GM23338 (cell line): ENCODE measurements around the gene LRRC26. TPM values are rescaled to one million over a fixed set of nuclear protein-coding genes. Genes with fewer than 3 reads are reported as not detected.

Source experiments
- ATAC-seq: fragments of 200-7000 bp; cut with Tn5 transposase; 3 replicates; pipeline ENCODE4 v1.9.1; 2020
- DNase-seq: peaks from one replicate; pipeline ENCODE4 v3.0.0-alpha.2; 2015; ENCODE audit warnings: low spot score
- H2AFZ ChIP-seq: fragments of 200-600 bp; sonication (generic); 2 replicates; pipeline ENCODE4 v1.8.0; 2016; ENCODE audit warnings: antibody characterized with exemption, mild to moderate bottlenecking, moderate library complexity
- H3F3A ChIP-seq: fragments of 200-600 bp; sonication (generic); replicated peaks from 2 replicates; pipeline ENCODE4 v1.8.0; 2017; ENCODE audit warnings: antibody characterized with exemption, mixed run types, low read depth
- H3K27ac ChIP-seq: fragments of 200-600 bp; sonication (generic); 2 replicates; pipeline ENCODE4 v1.6.1; 2016; ENCODE audit warnings: low read depth
- H3K27me3 ChIP-seq: fragments of 200-600 bp; sonication (generic); 2 replicates; pipeline ENCODE4 v1.8.0; 2016; ENCODE audit warnings: mild to moderate bottlenecking, mixed run types, moderate library complexity; ENCODE audit not compliant: insufficient read depth
- H3K36me3 ChIP-seq: fragments of 200-600 bp; sonication (generic); 2 replicates; pipeline ENCODE4 v1.8.0; 2016; ENCODE audit warnings: mild to moderate bottlenecking; ENCODE audit not compliant: insufficient read depth
- H3K4me1 ChIP-seq: fragments of 200-600 bp; sonication (generic); 2 replicates; pipeline ENCODE4 v1.8.0; 2016; ENCODE audit warnings: mild to moderate bottlenecking, moderate library complexity; ENCODE audit not compliant: insufficient read depth
- H3K4me2 ChIP-seq: fragments of 200-600 bp; sonication (generic); 2 replicates; pipeline ENCODE4 v1.7.1; 2017; ENCODE audit warnings: mixed run types
- H3K4me3 ChIP-seq: fragments of 200-600 bp; sonication (generic); 2 replicates; pipeline ENCODE4 v1.6.1; 2016; ENCODE audit warnings: mixed run types
- H3K79me2 ChIP-seq: fragments of 200-600 bp; sonication (generic); replicated peaks from 2 replicates; pipeline ENCODE4 v1.8.0; 2017; ENCODE audit warnings: mild to moderate bottlenecking; ENCODE audit not compliant: insufficient read depth
- H3K9me2 ChIP-seq: fragments of 200-600 bp; sonication (generic); 2 replicates; pipeline ENCODE4 v1.8.0; 2017; ENCODE audit not compliant: insufficient read depth
- H4K20me1 ChIP-seq: fragments of 200-600 bp; sonication (generic); replicated peaks from 2 replicates; pipeline ENCODE4 v1.8.0; 2017; ENCODE audit warnings: mild to moderate bottlenecking; ENCODE audit not compliant: insufficient read depth
- H3K27ac Mint-ChIP-seq: 2 replicates; pipeline ENCODE4 v1.8.0; 2020; ENCODE audit warnings: inconsistent platforms, mild to moderate bottlenecking, moderate library complexity, mixed read lengths
- H3K27me3 Mint-ChIP-seq: 3 replicates; pipeline ENCODE4 v1.8.0; 2022; ENCODE audit warnings: low read depth, mild to moderate bottlenecking, moderate library complexity, mixed read lengths, inconsistent platforms; ENCODE audit not compliant: insufficient read depth, poor library complexity
- H3K36me3 Mint-ChIP-seq: 3 replicates; pipeline ENCODE4 v1.8.0; 2021; ENCODE audit warnings: low read depth, mild to moderate bottlenecking, inconsistent platforms, moderate library complexity, mixed read lengths
- H3K4me1 Mint-ChIP-seq: 3 replicates; pipeline ENCODE4 v1.8.0; 2020; ENCODE audit warnings: mild to moderate bottlenecking, inconsistent platforms, mixed read lengths
- H3K4me3 Mint-ChIP-seq: 3 replicates; pipeline ENCODE4 v1.8.0; 2021; ENCODE audit warnings: moderate library complexity, mild to moderate bottlenecking, inconsistent platforms, mixed read lengths
- H3K9me3 Mint-ChIP-seq: 3 replicates; pipeline ENCODE4 v1.8.0; 2020; ENCODE audit warnings: moderate library complexity, mild to moderate bottlenecking, inconsistent platforms, mixed read lengths
- CTCF ChIP-seq, 2 experiments: fragments of 200-600 bp in 1 of 2; sonication (generic) in 1 of 2; conservative IDR thresholded peaks; 2 replicates each; pipeline versions ENCODE4 v1.5.1 to v1.6.1; 2016 to 2017; ENCODE audit warnings: antibody characterized with exemption in 2 of 2, low read depth in 2 of 2, mild to moderate bottlenecking in 2 of 2, moderate library complexity in 1 of 2
- ETS1 ChIP-seq: IDR thresholded peaks from 2 replicates; pipeline ENCODE4 v1.6.1; 2016; ENCODE audit warnings: antibody characterized with exemption
- EZH2 ChIP-seq: fragments of 200-600 bp; sonication (generic); IDR thresholded peaks from one replicate; pipeline ENCODE4 v1.8.0; 2017; ENCODE audit warnings: antibody characterized with exemption, mild to moderate bottlenecking, low read depth; ENCODE audit not compliant: unreplicated experiment
- EZH2phosphoT487 ChIP-seq: fragments of 200-600 bp; sonication (generic); IDR thresholded peaks from one replicate; pipeline ENCODE4 v1.8.1; 2018; ENCODE audit warnings: antibody characterized with exemption; ENCODE audit not compliant: unreplicated experiment
- JUNB ChIP-seq: IDR thresholded peaks from one replicate; pipeline ENCODE4 v1.6.1; 2016; ENCODE audit warnings: antibody characterized with exemption; ENCODE audit not compliant: unreplicated experiment
- NANOG ChIP-seq: IDR thresholded peaks from 2 replicates; pipeline ENCODE4 v1.6.1; 2016; ENCODE audit warnings: antibody characterized with exemption, borderline replicate concordance
- REST ChIP-seq: IDR thresholded peaks from one replicate; pipeline ENCODE4 v1.6.1; 2018; ENCODE audit warnings: antibody characterized with exemption; ENCODE audit not compliant: unreplicated experiment
- ZNF114 ChIP-seq: fragments of 250-450 bp; sonication (Bioruptor Pico); IDR thresholded peaks from 2 replicates; pipeline ENCODE4 v1.5.0; 2020; ENCODE audit warnings: mild to moderate bottlenecking, moderate library complexity
- ZNF331 ChIP-seq: fragments of 250-450 bp; sonication (Bioruptor Pico); IDR thresholded peaks from 2 replicates; pipeline ENCODE4 v1.5.0; 2020; ENCODE audit warnings: low read depth, mild to moderate bottlenecking, moderate library complexity
- long read RNA-seq: library from polyadenylated mRNA; unstranded; transcript quantifications from one replicate; pipeline ENCODE4 v2.0.0, GENCODE V29; 2020; ENCODE audit not compliant: unreplicated experiment
- polyA plus RNA-seq: library from polyadenylated mRNA; unstranded; fragments of >200 nt; fragmentation: Nextera tagmentation; extraction: Ambion mirVana; gene quantifications from 2 replicates; pipeline ENCODE4 v1.2.1, GENCODE V29; 2016
- total RNA-seq: library from RNA; depleted of rRNA; stranded (reverse); fragments of >200 nt; shearing (Covaris generic); gene quantifications from 2 replicates; pipeline ENCODE4 v1.2.3, GENCODE V29; 2014; rRNA removed

The LRRC26 gene, protein sequence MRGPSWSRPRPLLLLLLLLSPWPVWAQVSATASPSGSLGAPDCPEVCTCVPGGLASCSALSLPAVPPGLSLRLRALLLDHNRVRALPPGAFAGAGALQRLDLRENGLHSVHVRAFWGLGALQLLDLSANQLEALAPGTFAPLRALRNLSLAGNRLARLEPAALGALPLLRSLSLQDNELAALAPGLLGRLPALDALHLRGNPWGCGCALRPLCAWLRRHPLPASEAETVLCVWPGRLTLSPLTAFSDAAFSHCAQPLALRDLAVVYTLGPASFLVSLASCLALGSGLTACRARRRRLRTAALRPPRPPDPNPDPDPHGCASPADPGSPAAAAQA
- 0.16 and 0.21 TPM in 2 replicates for total RNA-seq
- polyA plus RNA-seq = 3.0 and 4.3 TPM in 2 replicates
- long read RNA-seq = 0 reads

DNA sequence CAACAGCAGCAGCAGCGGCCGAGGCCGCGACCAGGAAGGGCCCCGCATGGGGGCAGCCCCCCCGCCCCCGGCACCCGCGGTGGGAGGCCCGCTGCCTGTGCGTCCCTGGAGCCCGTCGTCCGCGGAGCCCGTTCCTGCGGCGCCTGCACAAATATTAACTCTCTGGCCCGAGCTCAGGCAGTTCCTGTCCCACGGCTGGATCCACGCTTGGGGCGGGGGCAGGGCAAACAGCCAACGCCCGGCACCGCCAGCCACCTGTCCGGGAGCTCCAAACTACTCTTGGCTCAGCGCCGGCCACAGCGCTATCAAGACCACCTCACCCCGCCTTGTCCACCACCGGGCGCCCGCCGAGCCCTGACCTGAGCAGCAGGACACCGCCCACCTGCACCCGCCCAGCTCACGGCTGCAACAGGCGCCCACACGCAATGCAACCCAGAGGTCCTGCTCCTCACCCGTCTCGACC is at the start of gene LRRC26:
LRRC26 (minus strand) TSS at position 156 of the 463 bp plus-strand sequence; CDS start at position 48, 108 bp downstream.
- H3K27ac Mint-ChIP-seq = no peak within 1 kb of the TSS
- no peaks in the 10 kb centered on the region; the same call in 1 of the 2 replicates for H3K4me1 ChIP-seq
- no peaks in the 10 kb centered on the region for H4K20me1 ChIP-seq
- no peaks in the 10 kb centered on the region for H3K36me3 Mint-ChIP-seq
- peaks cover 58% of the 10 kb centered on the region for H3K27me3 Mint-ChIP-seq
- H3K27me3 ChIP-seq = peaks cover 64% of the 10 kb centered on the region
- no peaks in the 10 kb centered on the region for H3K36me3 ChIP-seq
- H3K79me2 ChIP-seq = no peaks in the 10 kb centered on the region
- no peak within 1 kb of the TSS for H3K27ac ChIP-seq
- peak within 1 kb of the TSS; percentile 82 for H3K4me2 ChIP-seq
- H3K4me3 ChIP-seq = peak within 1 kb of the TSS; percentile 55
- TF ChIP-seq ZNF331 (CRISPR knock-in tag) (no peak), ZNF114 (CRISPR knock-in tag) (no peak), EZH2 (no peak), EZH2phosphoT487 (no peak), ETS1 (no peak), CTCF (conservative IDR thresholded peaks at IDR 0.05; ENCODE audit: low read depth in 2 of 2) (no peak), NANOG (no peak), REST (no peak), JUNB (no peak)
- H3F3A ChIP-seq = no peaks in the 10 kb centered on the region
- H2AFZ ChIP-seq = peak within 1 kb of the TSS; percentile 69; the same call in 1 of the 2 replicates
- H3K9me2 ChIP-seq = no peaks in the 10 kb centered on the region
- ATAC-seq = no peak
- peaks cover 5% of the 10 kb centered on the region; the same call in 2 of the 3 replicates for H3K4me1 Mint-ChIP-seq
- DNase-seq = no peak
- no peaks in the 10 kb centered on the region for H3K9me3 Mint-ChIP-seq
- H3K4me3 Mint-ChIP-seq = peak within 1 kb of the TSS; percentile 70
